Trophoblast cell (in vitro differentiated cells and primary cell): ENCODE results near the gene GOLGA6L9.
"Not testable (repeated sequence)": the region's sequence is repeated elsewhere in the genome, so short reads cannot be mapped to it uniquely, and the experiment has no call there.

Experiments used
- DNase-seq, 2 donors: peaks; one replicate each; pipeline ENCODE4 v3.0.0-alpha.2; 2016
- H2AFZ ChIP-seq: 2 replicates; pipeline ENCODE4 v1.6.1; 2013; ENCODE audit warnings: low read length, moderate library complexity, mild to moderate bottlenecking; ENCODE audit not compliant: insufficient read depth, poor library complexity
- H2AK5ac ChIP-seq: 2 replicates; pipeline ENCODE4 v1.6.1; 2013; ENCODE audit warnings: mild to moderate bottlenecking, low read length
- H2BK120ac ChIP-seq: 2 replicates; pipeline ENCODE4 v1.6.1; 2013; ENCODE audit warnings: low read length, mild to moderate bottlenecking, moderate library complexity; ENCODE audit not compliant: insufficient read depth, poor library complexity
- H2BK12ac ChIP-seq: 2 replicates; pipeline ENCODE4 v1.6.1; 2013; ENCODE audit warnings: mild to moderate bottlenecking, low read length, moderate library complexity
- H2BK5ac ChIP-seq: 2 replicates; pipeline ENCODE4 v1.6.1; 2013; ENCODE audit warnings: low read length, low read depth, moderate library complexity, mild to moderate bottlenecking; ENCODE audit not compliant: poor library complexity
- H3K14ac ChIP-seq: 2 replicates; pipeline ENCODE4 v1.6.1; 2013; ENCODE audit warnings: mild to moderate bottlenecking, low read length
- H3K18ac ChIP-seq: 2 replicates; pipeline ENCODE4 v1.6.1; 2013; ENCODE audit warnings: mild to moderate bottlenecking, low read length
- H3K23ac ChIP-seq: 2 replicates; pipeline ENCODE4 v1.6.1; 2013; ENCODE audit warnings: low read length
- H3K27ac ChIP-seq: 2 replicates; pipeline ENCODE4 v1.5.1; 2013; ENCODE audit warnings: low read depth, mild to moderate bottlenecking, inconsistent platforms, low read length, moderate library complexity
- H3K27me3 ChIP-seq: 2 replicates; pipeline ENCODE4 v1.6.1; 2013; ENCODE audit warnings: inconsistent platforms, mild to moderate bottlenecking, low read length, moderate library complexity; ENCODE audit not compliant: insufficient read depth
- H3K36me3 ChIP-seq, 2 experiments: 1 replicate in 1 of 2; 2 replicates in 1 of 2; pipeline ENCODE4 v1.6.1; 2013; ENCODE audit warnings: low read length in 2 of 2, mild to moderate bottlenecking in 2 of 2, moderate library complexity in 1 of 2; ENCODE audit not compliant: insufficient read depth in 2 of 2, control insufficient read depth in 1 of 2
- H3K4ac ChIP-seq: 2 replicates; pipeline ENCODE4 v1.6.1; 2013; ENCODE audit warnings: low read depth, mild to moderate bottlenecking, low read length, moderate library complexity
- H3K4me1 ChIP-seq, 2 experiments: 1 replicate in 1 of 2; 2 replicates in 1 of 2; pipeline ENCODE4 v1.6.1; 2013; ENCODE audit warnings: low read length in 2 of 2, mild to moderate bottlenecking in 2 of 2, moderate library complexity in 1 of 2; ENCODE audit not compliant: insufficient read depth in 2 of 2, control insufficient read depth in 1 of 2
- H3K4me2 ChIP-seq: 2 replicates; pipeline ENCODE4 v1.6.1; 2013; ENCODE audit warnings: inconsistent platforms, mild to moderate bottlenecking, low read length, moderate library complexity
- H3K4me3 ChIP-seq: 2 replicates; pipeline ENCODE4 v1.5.1; 2013; ENCODE audit warnings: mild to moderate bottlenecking, low read depth, low read length, inconsistent platforms
- H3K79me1 ChIP-seq: one replicate; pipeline ENCODE4 v1.6.1; 2013; ENCODE audit warnings: low read length
- H3K79me2 ChIP-seq: 2 replicates; pipeline ENCODE4 v1.6.1; 2013; ENCODE audit warnings: low read length, mild to moderate bottlenecking; ENCODE audit not compliant: control insufficient read depth, insufficient read depth, poor library complexity
- H3K9ac ChIP-seq: 2 replicates; pipeline ENCODE4 v1.6.1; 2013; ENCODE audit warnings: mild to moderate bottlenecking, low read length
- H3K9me3 ChIP-seq: 2 replicates; pipeline ENCODE4 v1.6.1; 2013; ENCODE audit warnings: low read depth, mild to moderate bottlenecking, control low read depth, inconsistent platforms, low read length; ENCODE audit not compliant: insufficient read depth
- H4K12ac ChIP-seq: 2 replicates; pipeline ENCODE4 v1.6.1; 2013; ENCODE audit warnings: low read depth, mild to moderate bottlenecking, low read length, moderate library complexity
- H4K8ac ChIP-seq: 2 replicates; pipeline ENCODE4 v1.6.1; 2013; ENCODE audit warnings: low read depth, mild to moderate bottlenecking, low read length, moderate library complexity
- H4K91ac ChIP-seq: one replicate; pipeline ENCODE4 v1.6.1; 2013; ENCODE audit warnings: low read depth, mild to moderate bottlenecking, low read length, moderate library complexity
- WGBS: extraction: QIAGEN DNeasy Blood & Tissue Kit; methylation state at CpG from one replicate; pipeline ENCODE4 v1.1.7; 2013; ENCODE audit warnings: missing lambda C conversion rate; ENCODE audit not compliant: insufficient read length, insufficient coverage; ENCODE audit errors: extremely low coverage; 5-methylcytosine and 5-hydroxymethylcytosine counted together

The GOLGA6L9 gene

GRCh38 chr15:82398785-82399184 is 30.8 kb upstream of the GOLGA6L9 start:
- Histone ChIP-seq H3K18ac (no peak overlapping the region), H2AK5ac (no peak overlapping the region), H3K36me3 (no peaks in the 10 kb centered on the region), H4K8ac (no peak overlapping the region), H3K4me3 (no peak overlapping the region), H3K4ac (no peak overlapping the region), H4K12ac (no peak overlapping the region), H3K79me2 (no peaks in the 10 kb centered on the region), H3K4me1 (no peaks in the 10 kb centered on the region), H2BK5ac (no peak overlapping the region), H3K79me1 (no peaks in the 10 kb centered on the region), H2AFZ (no peak overlapping the region), H4K91ac (no peak overlapping the region), H3K4me2 (no peak overlapping the region), H3K9ac (no peak overlapping the region), H3K27me3 (no peaks in the 10 kb centered on the region), H3K27ac (no peak overlapping the region), H2BK120ac (no peak overlapping the region), H3K23ac (no peak overlapping the region), H3K14ac (no peak overlapping the region), H3K9me3 (no peaks in the 10 kb centered on the region), H2BK12ac (no peak overlapping the region)
- WGBS, result no CpG with 5 or more reads among the region's 1 CpG
- DNase-seq, result no peak

- H3K14ac ChIP-seq, H4K8ac ChIP-seq, H3K79me1 ChIP-seq, H2BK5ac ChIP-seq, H3K4me2 ChIP-seq, H3K9me3 ChIP-seq, H3K4me1 ChIP-seq, H2BK120ac ChIP-seq, H2AFZ ChIP-seq, H4K12ac ChIP-seq, H3K27ac ChIP-seq, H3K18ac ChIP-seq, DNase-seq, H3K79me2 ChIP-seq, H3K23ac ChIP-seq, H4K91ac ChIP-seq, H3K9ac ChIP-seq, H3K4me3 ChIP-seq, H3K36me3 ChIP-seq, H2AK5ac ChIP-seq, H3K27me3 ChIP-seq, H3K4ac ChIP-seq, H2BK12ac ChIP-seq: not testable (repeated sequence)
- WGBS, result no CpG with 5 or more reads among the region's 5 CpGs
Observed at GRCh38 chr15:82399366-82400103, 30.1 kb upstream of the GOLGA6L9 start.

GRCh38 chr15:82401918-82402317 is 27.7 kb upstream of the GOLGA6L9 start:
- H3K79me2 ChIP-seq, H4K8ac ChIP-seq, H3K27me3 ChIP-seq, H2BK5ac ChIP-seq, H4K91ac ChIP-seq, H3K4me1 ChIP-seq, H3K23ac ChIP-seq, H2BK12ac ChIP-seq, H3K27ac ChIP-seq, H3K4me2 ChIP-seq, H3K18ac ChIP-seq, H3K4ac ChIP-seq, H3K36me3 ChIP-seq, H2AK5ac ChIP-seq, H3K4me3 ChIP-seq, H3K9ac ChIP-seq, H2AFZ ChIP-seq, H3K79me1 ChIP-seq, H3K9me3 ChIP-seq, DNase-seq, H2BK120ac ChIP-seq, H3K14ac ChIP-seq, H4K12ac ChIP-seq: not testable (repeated sequence)
- no CpG with 5 or more reads among the region's 6 CpGs for WGBS

- not testable (repeated sequence) for H3K79me2 ChIP-seq, H3K4me3 ChIP-seq, H3K9ac ChIP-seq, H2AK5ac ChIP-seq, H4K12ac ChIP-seq, H3K18ac ChIP-seq, H3K9me3 ChIP-seq, H2BK5ac ChIP-seq, H4K91ac ChIP-seq, H3K4me1 ChIP-seq, H4K8ac ChIP-seq, H2BK120ac ChIP-seq, H3K79me1 ChIP-seq, H2BK12ac ChIP-seq, H3K4ac ChIP-seq, H2AFZ ChIP-seq, H3K36me3 ChIP-seq, H3K4me2 ChIP-seq, H3K14ac ChIP-seq, H3K23ac ChIP-seq, H3K27me3 ChIP-seq, DNase-seq, H3K27ac ChIP-seq
- WGBS, result no CpG with 5 or more reads among the region's 1 CpG
Observed at GRCh38 chr15:82402341-82402740, 27.3 kb upstream of the GOLGA6L9 start.
